ENCODE data around the gene TNPO2.

The TNPO2 gene

GRCh38 chr19:12723641-12724426, at the start of gene TNPO2:
Gene TNPO2 (minus strand): TSS chr19:12723932. CDS start chr19:12720977, 2,955 bp downstream.
- peak; percentile 11 for DNase-seq

GRCh38 chr19:12772323-12772722, 48.6 kb upstream of the TNPO2 start:
- no peak for DNase-seq

GRCh38 chr19:12770922-12771321, 47.2 kb upstream of the TNPO2 start:
- DNase-seq = no peak

- DNase-seq = peak; percentile 78
Measured at GRCh38 chr19:12769689-12770088, 46.0 kb upstream of the TNPO2 start.

GRCh38 chr19:12767666-12768065, 43.9 kb upstream of the TNPO2 start:
- DNase-seq = no peak

- no peak for DNase-seq
Measured at GRCh38 chr19:12767150-12767549, 43.4 kb upstream of the TNPO2 start.

GRCh38 chr19:12766051-12766521, 42.4 kb upstream of the TNPO2 start:
- peak; percentile 32 for DNase-seq

GRCh38 chr19:12764698-12765097, 41.0 kb upstream of the TNPO2 start:
- no peak for DNase-seq

GRCh38 chr19:12763100-12763499, 39.4 kb upstream of the TNPO2 start:
- no peak for DNase-seq

GRCh38 chr19:12759686-12760085, 36.0 kb upstream of the TNPO2 start:
- no peak for DNase-seq

- DNase-seq = peak; percentile 44
Measured at GRCh38 chr19:12757544-12758274, 34.0 kb upstream of the TNPO2 start.

- DNase-seq = no peak
Measured at GRCh38 chr19:12756150-12756883, 32.6 kb upstream of the TNPO2 start.

GRCh38 chr19:12754465-12755196, 30.9 kb upstream of the TNPO2 start:
- DNase-seq = no peak

GRCh38 chr19:12752056-12752781, 28.5 kb upstream of the TNPO2 start:
- DNase-seq = no peak

GRCh38 chr19:12751635-12752034, 27.9 kb upstream of the TNPO2 start, which contains the start of gene BEST2:
Gene BEST2 (plus strand): TSS chr19:12751791. CDS start chr19:12752593, 802 bp downstream.
- DNase-seq = no peak

- no peak for DNase-seq
Measured at GRCh38 chr19:12750851-12751250, 27.1 kb upstream of the TNPO2 start.

GRCh38 chr19:12749938-12750521, 26.3 kb upstream of the TNPO2 start:
- DNase-seq = no peak

- DNase-seq = no peak
Measured at GRCh38 chr19:12748489-12748888, 24.8 kb upstream of the TNPO2 start.

GRCh38 chr19:12745166-12745897, 21.6 kb upstream of the TNPO2 start:
- DNase-seq = no peak

GRCh38 chr19:12737835-12738351, 14.2 kb upstream of the TNPO2 start:
- DNase-seq = no peak

Data from NCI-H748 treated with DMSO at 0.1 percent for 48 hours (cell line).